ENCODE results near the gene RNF4. TPM values are rescaled to one million over a fixed set of nuclear protein-coding genes. Genes with fewer than 3 reads are reported as not detected.

RNF4 gene
- total RNA-seq, 1 donor from 2014 or later = 77.2 TPM

DNA sequence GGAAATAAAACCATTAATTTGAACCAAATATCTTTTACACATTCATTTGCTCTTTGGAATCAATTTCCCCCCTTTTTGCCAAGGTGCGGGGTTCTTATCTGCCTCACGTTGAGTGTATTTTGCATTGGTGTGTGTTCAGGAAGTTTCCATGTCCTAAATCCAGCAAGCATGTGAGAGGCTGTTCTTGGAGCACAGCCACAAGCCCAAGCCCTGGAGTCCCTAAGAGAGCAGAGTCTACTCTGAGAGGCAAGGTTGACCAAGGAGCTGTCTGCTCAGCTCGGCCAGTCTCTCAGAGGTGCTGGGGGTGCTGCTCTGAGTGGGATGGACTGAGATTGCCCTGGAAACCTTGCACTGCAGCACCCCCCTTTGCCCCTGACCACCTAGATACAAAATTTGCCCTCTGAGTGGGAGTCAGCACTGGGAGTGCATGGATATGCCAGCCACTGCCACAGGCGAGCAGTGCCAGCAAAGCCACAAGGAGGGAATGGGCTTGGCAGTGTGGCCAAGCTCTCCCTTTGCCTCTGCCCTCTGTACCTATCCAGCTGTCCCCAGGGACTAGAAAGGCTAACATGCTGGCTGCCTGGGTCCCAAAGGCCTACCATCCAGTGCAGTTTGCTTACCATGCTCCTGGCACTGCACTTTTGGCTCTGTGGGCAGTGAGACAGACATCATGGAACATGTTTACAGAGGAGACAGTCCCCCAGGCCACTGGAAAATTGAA lies 47.1 kb downstream of the RNF4 start:
- DNase-seq (ENCODE audit: low read depth) (no peak), FAIRE-seq (no peak)
- TF ChIP-seq, protein P1, sequence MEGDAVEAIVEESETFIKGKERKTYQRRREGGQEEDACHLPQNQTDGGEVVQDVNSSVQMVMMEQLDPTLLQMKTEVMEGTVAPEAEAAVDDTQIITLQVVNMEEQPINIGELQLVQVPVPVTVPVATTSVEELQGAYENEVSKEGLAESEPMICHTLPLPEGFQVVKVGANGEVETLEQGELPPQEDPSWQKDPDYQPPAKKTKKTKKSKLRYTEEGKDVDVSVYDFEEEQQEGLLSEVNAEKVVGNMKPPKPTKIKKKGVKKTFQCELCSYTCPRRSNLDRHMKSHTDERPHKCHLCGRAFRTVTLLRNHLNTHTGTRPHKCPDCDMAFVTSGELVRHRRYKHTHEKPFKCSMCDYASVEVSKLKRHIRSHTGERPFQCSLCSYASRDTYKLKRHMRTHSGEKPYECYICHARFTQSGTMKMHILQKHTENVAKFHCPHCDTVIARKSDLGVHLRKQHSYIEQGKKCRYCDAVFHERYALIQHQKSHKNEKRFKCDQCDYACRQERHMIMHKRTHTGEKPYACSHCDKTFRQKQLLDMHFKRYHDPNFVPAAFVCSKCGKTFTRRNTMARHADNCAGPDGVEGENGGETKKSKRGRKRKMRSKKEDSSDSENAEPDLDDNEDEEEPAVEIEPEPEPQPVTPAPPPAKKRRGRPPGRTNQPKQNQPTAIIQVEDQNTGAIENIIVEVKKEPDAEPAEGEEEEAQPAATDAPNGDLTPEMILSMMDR (IDR thresholded peaks at IDR 0.05; ENCODE audit: insufficient read depth, low read depth, low read length) = no peak
- no peak for TF ChIP-seq EZH2 (IDR thresholded peaks at IDR 0.05; ENCODE audit: insufficient read depth, low read length)
- no peaks in the 10 kb centered on the region for H3K4me1 Mint-ChIP-seq (ENCODE audit: low read depth, unreplicated experiment)
- no peak overlapping the region for H2AFZ ChIP-seq (ENCODE audit: low read depth, low read length)
- peaks cover 22% of the 10 kb centered on the region for H4K20me1 ChIP-seq (ENCODE audit: insufficient read depth, low read length)
- H3K9me3 ChIP-seq (ENCODE audit: insufficient read depth, low read depth, low read length) = no peaks in the 10 kb centered on the region
- H3K4me3 ChIP-seq (ENCODE audit: insufficient read depth, low read depth, low read length) = no peak overlapping the region
- H3K36me3 ChIP-seq (ENCODE audit: insufficient read depth, low read length) = peaks cover 16% of the 10 kb centered on the region
- no peaks in the 10 kb centered on the region for H3K27me3 Mint-ChIP-seq (ENCODE audit: low read depth, unreplicated experiment)
- peaks cover under 1% of the 10 kb centered on the region for H3K79me2 ChIP-seq (ENCODE audit: insufficient read depth, low read length)
- no peaks in the 10 kb centered on the region for H3K9me3 Mint-ChIP-seq (ENCODE audit: unreplicated experiment)
- H3K27me3 ChIP-seq (ENCODE audit: insufficient read depth, low read length) = no peaks in the 10 kb centered on the region
- no peaks in the 10 kb centered on the region for H3K4me1 ChIP-seq (ENCODE audit: insufficient read depth, low read length)
- no peak overlapping the region for H3K9ac ChIP-seq (ENCODE audit: low read length)
- no peak overlapping the region for H3K4me2 ChIP-seq (ENCODE audit: low read length)
- H3K4me3 Mint-ChIP-seq (ENCODE audit: unreplicated experiment) = no peak overlapping the region
- H3K27ac Mint-ChIP-seq (ENCODE audit: unreplicated experiment) = no peak overlapping the region
- no peak overlapping the region for H3K27ac ChIP-seq (ENCODE audit: low read depth, low read length)
- H3K36me3 Mint-ChIP-seq (ENCODE audit: low read depth, unreplicated experiment) = peaks cover 15% of the 10 kb centered on the region

DNA sequence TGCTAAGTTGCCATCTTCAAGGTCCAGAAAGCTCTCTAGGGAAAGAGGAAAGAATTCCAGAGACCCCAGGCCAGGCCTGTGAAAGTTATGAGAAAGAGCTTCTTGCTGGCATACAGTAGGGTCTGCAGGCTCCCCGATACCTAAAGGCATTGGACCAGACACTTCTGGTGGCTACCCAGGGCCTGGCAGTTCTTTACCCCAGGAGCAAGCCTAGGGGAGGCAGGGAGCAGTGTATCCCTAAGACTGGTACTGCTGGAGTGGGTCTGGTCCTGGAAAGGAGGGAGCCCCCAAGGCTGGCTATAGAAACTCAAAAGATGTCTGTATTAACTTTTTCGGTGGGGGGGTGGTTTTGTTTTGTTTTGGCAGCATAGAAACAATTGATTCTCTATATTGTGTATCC lies 47.7 kb downstream of the RNF4 start:
- DNase-seq (ENCODE audit: low read depth) (no peak), FAIRE-seq (no peak)
- no peak overlapping the region for H2AFZ ChIP-seq (ENCODE audit: low read depth, low read length)
- H3K4me3 ChIP-seq (ENCODE audit: insufficient read depth, low read depth, low read length) = no peak overlapping the region
- no peak overlapping the region for H3K27ac Mint-ChIP-seq (ENCODE audit: unreplicated experiment)
- H3K36me3 Mint-ChIP-seq (ENCODE audit: low read depth, unreplicated experiment) = peaks cover 15% of the 10 kb centered on the region
- no peaks in the 10 kb centered on the region for H3K79me2 ChIP-seq (ENCODE audit: insufficient read depth, low read length)
- TF ChIP-seq, protein P1 (IDR thresholded peaks at IDR 0.05; ENCODE audit: insufficient read depth, low read depth, low read length) = no peak
- TF ChIP-seq EZH2 (IDR thresholded peaks at IDR 0.05; ENCODE audit: insufficient read depth, low read length) = no peak
- no peaks in the 10 kb centered on the region for H3K4me1 Mint-ChIP-seq (ENCODE audit: low read depth, unreplicated experiment)
- no peaks in the 10 kb centered on the region for H3K27me3 ChIP-seq (ENCODE audit: insufficient read depth, low read length)
- H3K9me3 Mint-ChIP-seq (ENCODE audit: unreplicated experiment) = no peaks in the 10 kb centered on the region
- H3K9ac ChIP-seq (ENCODE audit: low read length) = no peak overlapping the region
- H3K9me3 ChIP-seq (ENCODE audit: insufficient read depth, low read depth, low read length) = no peaks in the 10 kb centered on the region
- H3K4me1 ChIP-seq (ENCODE audit: insufficient read depth, low read length) = no peaks in the 10 kb centered on the region
- H3K27me3 Mint-ChIP-seq (ENCODE audit: low read depth, unreplicated experiment) = no peaks in the 10 kb centered on the region
- H3K4me2 ChIP-seq (ENCODE audit: low read length) = no peak overlapping the region
- peaks cover 16% of the 10 kb centered on the region for H3K36me3 ChIP-seq (ENCODE audit: insufficient read depth, low read length)
- H3K27ac ChIP-seq (ENCODE audit: low read depth, low read length) = no peak overlapping the region
- no peak overlapping the region for H3K4me3 Mint-ChIP-seq (ENCODE audit: unreplicated experiment)
- peaks cover 22% of the 10 kb centered on the region for H4K20me1 ChIP-seq (ENCODE audit: insufficient read depth, low read length)

DNA sequence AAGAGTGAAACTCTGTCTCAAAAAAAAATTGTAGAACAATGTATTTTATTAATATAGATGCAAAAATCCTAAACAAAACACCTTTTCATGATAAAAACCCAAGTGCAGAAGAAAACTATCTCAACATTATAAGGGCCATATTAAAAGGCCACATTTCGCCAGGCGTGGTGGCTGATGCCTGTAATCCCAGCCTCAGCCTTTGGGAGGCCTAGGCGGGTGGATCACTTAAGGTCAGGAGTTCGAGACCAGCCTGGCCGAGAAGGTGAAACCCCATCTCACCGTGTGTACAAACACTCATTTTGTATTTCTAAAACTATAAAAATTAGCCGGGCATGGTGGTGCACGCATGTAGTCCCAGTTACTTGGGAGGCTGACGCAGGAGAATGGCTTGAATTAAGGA lies 57.7 kb downstream of the RNF4 start:
- Histone ChIP-seq H3K4me1 (ENCODE audit: insufficient read depth, low read length) (no peaks in the 10 kb centered on the region), H2AFZ (ENCODE audit: low read depth, low read length) (no peak overlapping the region), H4K20me1 (ENCODE audit: insufficient read depth, low read length) (no peaks in the 10 kb centered on the region), H3K9me3 (ENCODE audit: insufficient read depth, low read depth, low read length) (no peaks in the 10 kb centered on the region), H3K4me2 (ENCODE audit: low read length) (no peak overlapping the region), H3K79me2 (ENCODE audit: insufficient read depth, low read length) (no peaks in the 10 kb centered on the region), H3K9ac (ENCODE audit: low read length) (no peak overlapping the region), H3K27ac (ENCODE audit: low read depth, low read length) (no peak overlapping the region), H3K4me3 (ENCODE audit: insufficient read depth, low read depth, low read length) (no peak overlapping the region), H3K36me3 (ENCODE audit: insufficient read depth, low read length) (no peaks in the 10 kb centered on the region), H3K27me3 (ENCODE audit: insufficient read depth, low read length) (no peaks in the 10 kb centered on the region)
- TF ChIP-seq, protein P1 (IDR thresholded peaks at IDR 0.05; ENCODE audit: insufficient read depth, low read depth, low read length) = no peak
- TF ChIP-seq EZH2 (IDR thresholded peaks at IDR 0.05; ENCODE audit: insufficient read depth, low read length) = no peak
- no peaks in the 10 kb centered on the region for H3K36me3 Mint-ChIP-seq (ENCODE audit: low read depth, unreplicated experiment)
- no peaks in the 10 kb centered on the region for H3K27me3 Mint-ChIP-seq (ENCODE audit: low read depth, unreplicated experiment)
- no peaks in the 10 kb centered on the region for H3K9me3 Mint-ChIP-seq (ENCODE audit: unreplicated experiment)
- H3K4me3 Mint-ChIP-seq (ENCODE audit: unreplicated experiment) = no peak overlapping the region
- FAIRE-seq = no peak
- H3K4me1 Mint-ChIP-seq (ENCODE audit: low read depth, unreplicated experiment) = no peaks in the 10 kb centered on the region
- no peak for DNase-seq (ENCODE audit: low read depth)
- no peak overlapping the region for H3K27ac Mint-ChIP-seq (ENCODE audit: unreplicated experiment)
